HG02970 (cell line): ENCODE measurements around the gene NAA30.
"Not testable (repeated sequence)": the region's sequence is repeated elsewhere in the genome, so short reads cannot be mapped to it uniquely, and the experiment has no call there.

Experiments
- ATAC-seq: cut with Tn5 transposase; IDR thresholded peaks from one replicate; pipeline ENCODE4 v1.9.1; 2021; ENCODE audit warnings: mild to moderate bottlenecking, moderate library complexity, moderate number of reproducible peaks; ENCODE audit not compliant: unreplicated experiment, low FRiP score

NAA30 gene

GRCh38 chr14:57390037-57390805, at the start of gene NAA30:
NAA30 (plus strand) TSS chr14:57390586; CDS start chr14:57390958, 372 bp downstream.
- peak; percentile 83 for ATAC-seq

DNA sequence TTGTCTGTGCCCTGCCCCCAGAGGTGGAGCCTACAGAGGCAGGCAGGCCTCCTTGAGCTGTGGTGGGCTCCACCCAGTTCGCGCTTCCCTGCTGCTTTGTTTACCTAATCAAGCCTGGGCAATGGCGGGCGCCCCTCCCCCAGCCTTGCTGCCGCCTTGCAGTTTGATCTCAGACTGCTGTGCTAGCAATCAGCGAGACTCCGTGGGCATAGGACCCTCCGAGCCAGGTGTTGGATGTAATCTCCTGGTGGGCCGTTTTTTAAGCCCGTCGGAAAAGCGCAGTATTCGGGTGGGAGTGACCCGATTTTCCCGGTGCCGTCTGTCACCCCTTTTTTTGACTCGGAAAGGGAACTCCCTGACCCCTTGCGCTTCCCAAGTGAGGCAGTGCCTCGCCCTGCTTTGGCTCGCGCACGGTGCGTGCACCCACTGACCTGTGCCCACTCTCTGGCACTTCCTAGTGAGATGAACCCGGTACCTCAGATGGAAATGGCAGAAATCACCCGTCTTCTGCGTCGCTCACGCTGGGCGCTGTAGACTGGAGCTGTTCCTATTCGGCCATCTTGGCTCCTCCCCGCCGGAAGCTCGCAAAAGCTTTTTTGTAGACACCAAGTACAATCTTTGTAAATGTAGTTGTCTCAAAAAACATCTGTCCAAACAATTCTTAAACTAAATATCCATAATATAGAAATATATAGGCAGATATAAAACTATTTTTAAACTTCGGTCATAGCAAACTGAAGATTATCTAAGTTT, 46.7 kb upstream of the NAA30 start:
- ATAC-seq: not testable (repeated sequence)

DNA sequence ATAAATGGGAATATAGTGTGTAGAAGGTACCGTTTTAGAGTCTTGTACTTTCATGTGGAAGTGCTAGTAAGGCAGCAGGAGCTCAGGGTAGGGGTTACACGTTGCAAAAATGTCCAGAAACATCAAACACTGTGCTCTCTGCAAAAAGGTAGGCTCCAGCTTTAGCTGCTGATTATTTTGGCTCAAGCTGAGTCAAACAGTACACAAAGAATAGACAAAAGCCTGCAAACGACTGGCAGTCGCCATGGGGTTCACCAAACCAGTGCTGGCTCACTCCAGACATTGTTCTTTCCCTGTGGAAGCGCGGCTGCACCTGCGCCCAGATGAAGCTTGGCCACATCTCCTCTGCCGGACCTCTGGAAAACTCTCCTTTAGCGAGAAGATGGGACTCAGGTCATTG, 45.3 kb upstream of the NAA30 start:
- no peak for ATAC-seq

DNA sequence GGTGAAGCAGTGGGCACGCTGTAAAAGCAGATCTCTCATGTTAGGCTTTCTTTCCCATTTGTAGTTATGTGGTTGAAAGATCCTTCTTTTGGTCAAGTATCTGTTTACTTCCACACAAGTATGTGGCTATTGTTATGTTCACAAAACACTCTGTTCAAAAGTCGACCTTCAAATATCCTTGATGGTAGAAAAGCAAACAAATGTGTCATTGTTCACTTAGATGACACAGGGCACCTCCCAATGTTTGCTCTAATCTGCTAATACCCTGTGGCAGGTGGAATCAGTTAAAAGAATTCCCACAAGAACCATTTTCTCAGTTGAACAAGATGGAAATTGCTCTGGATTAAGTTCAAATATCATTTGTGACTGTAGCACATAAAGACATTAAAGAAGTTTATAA, 43.6 kb upstream of the NAA30 start:
- no peak for ATAC-seq

GRCh38 chr14:57352396-57353170, 37.8 kb upstream of the NAA30 start:
- ATAC-seq: no peak

- no peak for ATAC-seq
These were observed 35.1 kb upstream of the NAA30 start for GRCh38 chr14:57355081-57355800.

DNA sequence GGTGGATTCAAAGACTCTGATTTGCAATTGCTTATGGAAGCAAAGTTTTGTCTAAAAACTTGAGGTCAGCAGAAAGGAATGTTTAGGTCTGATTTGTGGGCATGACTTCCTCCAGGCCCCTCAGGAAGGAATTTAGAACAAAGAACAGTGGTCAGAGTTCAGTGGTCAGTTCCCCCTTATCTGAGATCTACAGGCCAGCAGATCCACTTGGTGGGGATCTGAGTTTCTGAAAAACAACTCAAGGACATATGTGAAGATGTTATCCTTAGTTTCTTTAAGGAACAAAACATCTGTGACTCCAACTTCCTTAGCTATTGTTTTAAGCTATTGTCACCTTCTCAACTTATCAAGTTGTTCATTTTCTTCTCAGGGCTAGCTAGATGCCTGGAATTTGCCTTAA, 28.0 kb upstream of the NAA30 start:
- ATAC-seq: no peak

DNA sequence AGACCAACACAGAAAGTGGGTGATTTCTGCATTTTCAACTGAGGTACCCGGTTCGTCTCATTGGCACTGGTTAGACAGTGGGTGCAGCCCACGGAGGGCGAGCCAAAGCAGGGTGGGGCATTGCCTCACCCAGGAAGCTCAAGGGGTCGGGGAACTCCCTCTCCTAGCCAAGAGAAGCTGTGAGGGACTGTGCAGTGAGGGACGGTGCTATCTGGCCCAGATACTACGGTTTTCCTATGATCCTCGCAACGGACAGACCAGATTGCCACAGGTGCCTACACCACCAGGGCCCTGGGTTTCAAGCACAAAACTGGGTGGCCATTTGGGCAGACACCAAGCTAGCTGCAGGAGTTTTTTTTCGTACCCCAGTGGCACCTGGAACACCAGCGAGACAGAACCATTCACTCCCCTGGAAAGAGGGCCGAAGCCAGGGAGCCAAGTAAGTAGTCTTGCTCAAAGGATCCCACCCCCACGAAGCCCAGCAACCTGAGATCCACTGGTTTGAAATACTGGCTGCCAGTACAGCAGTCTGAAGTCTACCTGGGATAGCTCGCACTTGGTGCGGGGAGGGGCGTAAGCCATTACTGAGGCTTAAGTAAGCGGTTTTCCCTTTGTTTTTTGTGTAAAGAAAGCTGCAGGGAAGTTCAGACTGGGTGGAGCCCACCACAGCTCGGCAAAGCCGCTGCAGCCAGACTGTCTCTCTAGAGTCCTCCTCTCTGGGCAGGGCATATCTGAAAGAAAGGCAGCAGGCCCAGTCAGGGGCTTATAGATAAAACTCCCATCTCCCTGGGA, 25.5 kb upstream of the NAA30 start:
- no peak for ATAC-seq

DNA sequence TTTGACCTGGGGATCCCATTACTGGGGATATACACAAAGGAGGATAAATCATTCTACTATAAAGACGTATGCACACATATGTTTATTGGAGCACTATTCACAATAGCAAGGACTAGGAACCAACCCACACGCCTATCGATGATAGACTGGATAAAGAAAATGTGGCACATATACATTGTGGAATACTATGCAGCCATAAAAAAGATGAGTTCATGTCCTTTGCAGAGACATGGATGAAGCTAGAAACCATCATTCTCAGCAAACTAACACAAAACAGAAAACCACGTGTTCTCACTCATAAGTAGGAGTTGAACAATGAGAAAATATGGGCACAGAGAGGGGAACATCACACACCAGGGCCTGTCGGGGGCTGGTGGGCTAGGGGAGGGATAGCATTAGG, 20.2 kb upstream of the NAA30 start:
- not testable (repeated sequence) for ATAC-seq

GRCh38 chr14:57371013-57371412, 19.4 kb upstream of the NAA30 start:
- ATAC-seq: no peak

DNA sequence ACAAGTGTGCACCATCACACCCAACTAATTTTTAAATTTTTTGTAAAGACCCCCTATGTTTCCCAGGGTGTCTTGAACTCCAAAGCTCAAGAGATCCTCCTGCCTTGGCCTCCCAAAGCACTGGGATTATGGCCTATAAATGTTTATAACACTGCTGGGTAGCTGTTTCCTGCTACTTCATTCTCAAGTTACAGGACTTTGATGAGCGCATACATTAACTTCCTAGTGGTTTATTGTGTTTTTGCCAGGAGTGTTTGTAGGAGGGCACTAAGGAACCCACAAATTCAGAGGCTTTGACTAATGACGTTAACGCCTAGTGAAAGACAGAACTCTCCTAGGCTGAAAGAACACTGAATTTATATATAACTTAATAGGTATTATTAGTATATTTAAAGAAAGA, 15.2 kb upstream of the NAA30 start:
- ATAC-seq: no peak

DNA sequence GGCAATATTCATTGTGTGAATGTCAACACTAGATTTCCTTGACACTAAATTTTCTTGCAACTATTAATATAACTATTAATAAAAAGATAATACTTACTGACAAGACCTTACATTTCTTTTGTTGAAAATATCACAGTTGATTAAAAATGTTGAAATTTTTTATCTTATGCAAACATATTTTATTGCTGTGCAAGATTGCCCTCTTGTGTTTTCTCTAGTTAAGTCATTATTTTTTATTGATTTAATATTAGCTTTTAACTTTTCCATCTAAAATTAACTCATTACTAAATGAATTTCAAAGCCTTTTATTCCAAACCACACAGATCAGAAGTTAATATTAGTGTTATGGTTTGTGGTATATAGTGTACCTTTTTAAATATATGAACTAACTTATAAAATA, 11.7 kb upstream of the NAA30 start:
- ATAC-seq: no peak

GRCh38 chr14:57380935-57381334, 9.5 kb upstream of the NAA30 start:
- ATAC-seq: no peak

DNA sequence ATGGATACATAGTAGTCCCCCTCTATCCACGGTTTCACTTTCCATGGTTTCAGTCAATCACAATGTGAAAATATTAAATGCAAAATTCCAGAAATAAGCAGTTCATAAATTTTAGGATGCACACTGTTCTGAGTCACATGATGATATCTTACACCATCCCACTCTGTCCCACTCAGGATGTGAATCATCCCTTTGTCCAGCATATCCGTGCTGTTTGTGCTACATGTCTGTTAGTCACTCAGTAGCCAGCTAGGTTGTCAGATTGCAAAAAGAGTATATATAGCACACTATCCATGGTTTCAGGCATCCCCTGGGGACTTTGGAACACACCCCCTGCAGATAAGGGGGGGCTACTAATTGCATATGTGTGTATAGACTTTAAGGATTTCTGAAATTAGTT, 8.1 kb upstream of the NAA30 start:
- ATAC-seq: no peak

GRCh38 chr14:57383125-57383745, 7.2 kb upstream of the NAA30 start:
- ATAC-seq: no peak

DNA sequence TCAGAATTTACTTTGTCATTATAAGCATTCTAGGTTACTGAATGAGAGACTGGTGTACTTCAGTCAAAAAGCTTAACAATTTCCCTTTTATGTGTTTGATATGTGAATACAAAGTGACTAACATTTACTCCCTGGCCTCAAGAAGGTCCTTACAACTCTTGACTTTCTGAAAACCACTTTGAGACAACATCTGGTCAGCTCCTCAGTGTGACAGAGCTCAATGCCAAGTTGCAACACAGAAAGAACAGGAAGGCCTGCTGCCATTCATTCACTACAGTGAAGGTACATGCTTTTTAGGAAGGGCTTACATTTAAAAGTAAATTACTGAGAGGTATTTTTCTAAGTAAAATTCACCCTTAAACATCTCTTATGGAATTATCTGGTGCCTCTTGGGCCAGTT, 2.3 kb upstream of the NAA30 start:
- ATAC-seq: no peak

- no peak for ATAC-seq
These were observed 745 bp upstream of the NAA30 start for GRCh38 chr14:57389646-57390036.

DNA sequence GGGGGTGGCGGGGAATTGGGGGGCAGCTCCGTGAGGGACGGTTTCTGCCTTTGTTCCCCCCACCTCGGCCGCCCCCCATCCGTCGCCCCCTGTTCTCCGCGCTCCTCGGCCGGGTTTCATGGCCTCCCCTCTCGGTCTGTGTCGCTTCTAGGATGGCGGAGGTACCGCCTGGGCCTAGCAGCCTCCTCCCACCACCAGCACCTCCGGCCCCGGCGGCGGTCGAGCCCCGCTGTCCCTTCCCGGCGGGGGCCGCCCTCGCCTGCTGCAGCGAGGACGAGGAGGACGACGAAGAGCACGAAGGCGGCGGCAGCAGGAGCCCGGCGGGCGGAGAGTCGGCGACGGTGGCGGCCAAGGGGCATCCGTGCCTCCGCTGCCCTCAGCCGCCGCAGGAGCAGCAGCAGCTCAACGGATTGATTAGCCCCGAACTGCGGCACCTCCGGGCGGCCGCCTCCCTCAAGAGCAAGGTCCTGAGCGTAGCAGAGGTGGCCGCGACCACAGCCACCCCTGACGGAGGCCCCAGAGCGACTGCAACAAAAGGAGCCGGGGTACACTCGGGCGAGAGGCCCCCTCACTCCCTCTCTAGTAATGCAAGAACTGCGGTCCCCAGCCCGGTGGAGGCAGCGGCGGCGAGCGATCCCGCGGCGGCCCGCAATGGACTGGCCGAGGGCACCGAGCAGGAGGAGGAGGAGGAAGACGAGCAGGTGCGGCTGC, 575 bp downstream of the NAA30 start:
- peak; percentile 39 for ATAC-seq
